HS-5 (cell line): ENCODE results near the gene DCP1B.
A peak's percentile ranks its signal among the peaks of the same experiment; 100 is the strongest.
"Not testable (repeated sequence)": the region's sequence is repeated elsewhere in the genome, so short reads cannot be mapped to it uniquely, and the experiment has no call there.

Source experiments
- DNase-seq: peaks from one replicate; pipeline ENCODE4 v3.0.0-alpha.2; 2012; ENCODE audit warnings: low read depth

The DCP1B gene

DNA sequence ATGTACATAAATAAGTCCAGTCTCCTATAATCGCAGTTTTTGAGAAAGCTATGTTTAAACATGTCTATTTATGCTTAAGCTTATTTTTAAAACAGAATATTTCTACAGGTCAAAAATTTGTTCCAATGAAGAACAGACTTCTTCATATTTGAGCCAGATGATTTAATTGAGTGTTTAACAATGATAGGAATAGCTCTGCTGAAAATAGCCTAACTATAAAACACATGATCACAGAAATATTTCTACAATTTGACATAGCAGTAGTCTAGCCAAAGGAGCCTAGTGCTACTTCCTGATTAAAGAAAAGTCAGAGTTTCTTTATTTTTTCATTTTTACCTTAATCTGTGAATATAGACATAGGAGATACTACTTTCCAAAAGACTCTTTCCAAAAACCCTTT lies 29.4 kb downstream of the DCP1B start:
- DNase-seq: no peak

DNA sequence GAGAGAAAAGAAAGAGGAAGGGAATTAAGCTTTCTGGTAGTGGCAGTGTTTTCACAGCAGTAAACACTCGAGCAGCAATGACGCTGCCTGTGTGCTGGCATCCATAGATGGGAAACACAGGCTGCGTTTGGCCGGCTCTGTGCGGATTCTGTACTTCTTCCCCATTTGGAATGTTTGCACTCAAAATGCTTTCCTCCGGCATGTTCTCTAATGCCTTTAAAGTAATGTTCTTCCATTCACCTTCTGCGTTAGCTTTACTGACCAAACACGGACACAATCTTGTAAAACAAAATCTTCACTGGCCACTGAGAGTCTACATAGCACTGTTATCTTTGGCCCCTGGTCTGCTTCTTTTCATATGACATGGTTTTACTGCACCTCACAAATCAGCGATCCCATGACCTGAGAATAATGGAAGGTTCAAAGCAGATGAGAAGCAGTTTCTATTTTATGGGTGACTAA lies 31.4 kb downstream of the DCP1B start:
- no peak for DNase-seq

DNA sequence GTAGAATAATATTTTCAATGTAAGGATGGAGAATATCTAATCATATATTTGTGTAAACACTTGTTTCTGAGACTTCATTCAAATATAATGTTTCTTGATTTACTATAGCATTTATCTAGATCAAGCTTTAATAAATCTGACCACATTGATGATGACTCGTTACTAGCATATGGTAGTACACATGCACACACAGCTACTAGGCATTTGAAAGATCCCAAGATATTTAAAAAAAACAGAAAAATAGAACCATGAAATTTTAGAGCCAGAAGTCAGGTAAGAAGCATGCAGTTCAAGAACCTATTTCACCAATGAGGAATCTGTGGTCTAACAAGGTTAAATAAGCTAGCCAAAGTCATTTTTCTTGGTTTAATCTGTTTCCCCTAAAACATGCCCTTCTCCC lies 32.0 kb downstream of the DCP1B start:
- DNase-seq: peak; percentile 44

DNA sequence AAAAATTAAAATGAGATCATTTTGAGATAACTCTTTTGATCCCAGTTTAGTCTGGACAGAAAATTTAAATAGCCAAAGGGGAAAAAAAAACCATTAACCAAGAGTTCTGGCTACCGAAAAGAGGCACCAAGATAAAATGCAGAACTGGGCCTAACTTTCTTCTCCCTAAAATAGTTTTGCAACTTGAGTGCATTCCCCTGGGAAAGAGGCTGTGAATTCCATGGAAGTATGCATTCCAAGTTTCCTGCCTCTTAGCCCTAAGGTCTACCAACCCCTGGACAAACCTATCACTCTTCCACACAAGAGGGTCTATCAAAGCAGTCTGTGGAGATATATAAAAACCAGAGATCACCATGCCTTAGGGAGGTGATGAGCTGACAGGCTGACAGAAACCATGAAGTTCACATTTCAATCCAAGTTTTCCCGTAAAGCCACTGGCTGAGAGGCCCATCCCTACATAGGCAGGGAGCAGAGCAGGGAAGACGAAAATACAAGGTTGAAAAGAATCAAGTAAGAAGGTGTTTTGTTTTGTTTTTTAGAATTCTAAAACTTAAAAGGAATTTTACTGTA lies 33.8 kb downstream of the DCP1B start:
- no peak for DNase-seq

DNA sequence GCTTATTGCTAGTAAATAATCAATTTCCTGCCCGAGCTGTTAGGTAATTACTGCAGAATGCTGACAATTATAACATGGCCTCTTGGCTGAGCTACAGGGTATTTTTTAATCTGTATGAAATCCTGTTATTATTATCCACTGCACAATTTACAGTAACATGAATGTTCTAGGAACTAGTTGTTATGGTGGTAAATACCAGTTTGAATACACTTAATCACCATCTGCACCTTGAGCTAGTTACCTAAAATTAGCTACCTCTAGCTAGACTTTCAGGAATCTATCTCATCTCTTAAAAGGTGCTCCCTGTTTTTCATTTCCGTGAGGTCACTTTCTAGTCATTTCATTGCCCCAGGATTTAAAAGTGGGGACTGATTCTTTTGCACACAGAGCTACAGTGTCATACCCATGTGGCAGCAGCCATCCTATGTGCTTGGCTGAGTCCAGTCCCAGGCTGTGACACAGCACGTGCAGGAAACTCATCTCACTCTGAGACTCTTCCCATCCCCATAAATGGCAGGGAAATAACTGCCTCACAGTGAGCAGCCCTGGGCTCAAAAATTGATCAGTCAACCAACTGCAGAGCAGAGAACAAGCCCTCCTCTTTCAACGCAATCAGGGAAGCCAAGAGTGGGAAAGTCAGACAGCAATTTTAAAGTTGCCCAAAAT lies 37.6 kb downstream of the DCP1B start:
- no peak for DNase-seq

DNA sequence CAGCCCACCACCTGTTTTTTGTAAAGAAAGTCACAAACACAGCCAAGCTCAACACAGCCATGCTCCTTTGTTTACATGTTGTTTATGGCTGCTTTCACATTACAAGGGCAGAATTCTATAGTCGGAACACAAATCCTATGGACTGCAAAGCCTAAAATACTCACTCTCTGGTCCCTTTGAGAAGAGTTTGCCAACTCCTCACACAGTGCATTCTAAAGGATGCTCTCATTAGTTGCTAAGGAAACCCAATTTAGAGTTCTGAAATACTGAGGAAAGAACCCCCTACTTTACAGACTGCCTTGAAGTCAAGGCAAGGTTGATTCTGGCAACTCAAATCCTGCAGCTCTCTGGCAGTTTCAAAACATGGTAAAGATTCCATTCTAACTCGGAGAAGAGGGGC lies 38.3 kb downstream of the DCP1B start:
- DNase-seq: no peak

DNA sequence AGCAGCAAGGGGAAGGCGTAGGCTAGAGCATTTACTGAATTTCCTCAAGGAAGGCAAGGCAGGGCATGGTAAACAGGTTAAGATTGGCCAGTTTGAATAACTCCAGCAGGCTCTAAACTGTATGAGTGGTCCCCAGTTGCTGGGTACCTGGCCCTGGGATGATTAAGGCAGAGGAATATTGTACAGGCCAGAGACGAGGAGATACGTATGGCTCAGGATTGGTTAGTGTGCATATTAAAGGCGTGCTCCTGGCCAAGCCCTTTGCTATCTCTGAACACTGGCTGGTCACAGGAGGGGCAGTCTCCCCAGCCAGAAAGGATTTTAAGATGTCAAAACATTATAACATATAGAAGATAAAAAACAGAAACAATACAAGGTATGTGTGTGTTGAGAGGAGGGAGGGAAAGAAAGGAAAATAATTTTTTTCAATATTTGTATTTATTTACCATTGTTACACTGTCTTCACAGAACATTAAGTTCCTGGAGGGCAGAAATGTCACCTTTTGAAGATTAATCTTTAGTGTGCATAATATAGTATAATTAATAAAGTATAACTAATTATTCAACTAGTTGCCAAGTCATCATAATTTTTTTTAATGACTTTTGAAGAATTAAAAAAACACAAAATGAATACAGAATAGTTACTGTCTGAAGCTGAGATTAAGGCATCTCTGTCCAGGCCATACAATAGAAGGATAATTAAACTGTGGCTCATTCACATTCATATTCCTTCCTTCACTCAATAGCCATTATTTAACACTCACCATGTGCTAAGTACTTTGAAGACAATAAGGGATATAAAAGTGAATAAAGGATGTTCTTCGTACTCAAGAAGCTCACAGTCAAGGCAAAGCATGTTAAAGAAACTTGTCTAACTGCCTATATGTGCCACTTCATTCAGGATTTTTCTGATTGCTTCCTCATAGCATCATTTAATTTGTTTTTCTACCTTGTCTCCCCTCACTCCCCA lies 41.9 kb downstream of the DCP1B start:
- DNase-seq: no peak

DNA sequence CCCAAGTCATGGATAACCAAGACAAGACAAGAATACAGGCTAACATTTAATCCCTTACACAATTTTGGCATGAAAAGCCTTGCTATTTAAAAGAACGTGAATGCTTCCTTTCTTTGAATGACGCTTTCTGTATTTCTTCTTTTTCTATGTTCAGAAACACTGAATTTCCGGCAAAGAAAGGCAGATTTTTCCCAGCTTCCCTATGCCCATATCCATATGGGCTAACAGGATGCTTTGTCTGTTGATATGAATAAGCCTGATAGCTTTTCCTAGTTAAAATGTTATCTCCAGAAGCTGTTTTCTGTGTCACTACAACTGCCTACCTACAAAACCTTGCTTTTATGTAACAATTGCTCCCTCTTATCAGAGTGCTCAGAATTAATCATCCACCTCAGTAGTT lies 47.5 kb downstream of the DCP1B start:
- no peak for DNase-seq

DNA sequence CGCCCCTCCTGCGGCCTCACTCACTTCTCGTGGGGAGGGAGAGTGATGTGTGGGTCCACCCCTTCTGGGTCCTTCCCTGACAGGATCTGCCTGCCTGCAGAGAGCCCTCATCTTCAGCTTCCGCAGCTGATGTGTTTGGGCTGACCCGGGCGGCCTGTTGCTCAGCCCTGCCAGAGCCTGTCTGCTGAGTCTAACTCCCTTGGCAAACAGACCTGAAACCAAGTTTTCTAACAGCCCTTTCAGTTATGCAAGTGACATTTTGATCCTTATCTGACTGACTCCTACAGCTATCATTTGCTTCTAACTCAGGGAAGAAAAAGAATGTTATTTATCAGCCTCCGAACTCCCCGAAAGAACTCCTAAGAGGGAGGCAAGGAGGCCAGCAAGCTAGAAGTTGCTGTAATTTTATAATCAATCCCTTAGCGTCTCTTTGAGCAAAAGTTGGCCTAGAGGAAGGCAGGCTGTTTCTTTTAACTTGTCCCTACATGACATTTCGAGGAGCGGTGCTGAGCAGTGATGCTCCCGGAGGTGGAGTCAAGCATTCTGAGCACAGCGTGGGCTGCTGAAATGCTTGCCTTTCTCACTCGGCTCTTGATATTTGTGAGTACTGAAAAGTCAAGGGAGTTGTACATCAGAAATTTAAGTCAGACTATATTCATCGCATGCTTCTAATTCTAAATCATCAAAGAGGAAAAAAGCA lies 54.3 kb downstream of the DCP1B start:
- no peak for DNase-seq

DNA sequence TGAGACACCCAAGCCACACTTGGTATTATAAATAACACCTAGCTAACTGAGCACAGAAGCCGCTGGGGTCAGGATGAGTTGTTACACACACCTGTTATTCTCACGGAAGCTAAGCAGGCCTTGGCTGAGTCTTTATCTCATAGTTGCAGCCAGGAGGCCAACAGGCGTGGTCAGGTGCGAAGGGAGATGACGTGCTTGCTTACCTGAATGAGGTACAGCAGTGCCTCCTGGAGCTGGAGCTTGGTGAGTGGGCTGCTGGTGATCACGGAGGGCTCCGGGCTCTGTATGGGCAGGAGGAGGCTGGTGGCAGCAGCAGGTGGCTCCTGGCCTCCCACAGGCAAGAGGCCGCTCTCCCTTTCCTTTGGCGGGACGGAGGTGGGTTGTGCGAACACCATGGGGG lies 55.4 kb downstream of the DCP1B start:
- no peak for DNase-seq

DNA sequence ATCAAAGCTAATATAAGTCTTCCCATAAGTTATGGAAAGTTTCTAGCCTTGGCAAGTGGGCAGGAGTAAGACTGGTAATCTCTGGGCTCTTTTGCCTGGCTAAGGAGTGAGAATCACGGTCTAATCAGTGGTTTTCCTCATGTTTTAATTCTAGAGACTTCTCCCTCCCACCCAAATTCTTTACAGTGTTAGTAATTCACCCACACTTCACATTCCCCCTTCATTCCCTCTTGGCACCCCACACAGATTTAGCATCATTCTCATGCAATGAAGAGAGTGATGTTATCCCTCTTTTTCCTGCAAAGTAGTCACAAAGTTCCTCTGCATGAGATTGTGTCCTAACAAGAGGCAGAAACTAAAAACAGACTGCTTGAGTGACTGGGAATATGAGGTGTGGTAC lies 57.2 kb downstream of the DCP1B start:
- no peak for DNase-seq

DNA sequence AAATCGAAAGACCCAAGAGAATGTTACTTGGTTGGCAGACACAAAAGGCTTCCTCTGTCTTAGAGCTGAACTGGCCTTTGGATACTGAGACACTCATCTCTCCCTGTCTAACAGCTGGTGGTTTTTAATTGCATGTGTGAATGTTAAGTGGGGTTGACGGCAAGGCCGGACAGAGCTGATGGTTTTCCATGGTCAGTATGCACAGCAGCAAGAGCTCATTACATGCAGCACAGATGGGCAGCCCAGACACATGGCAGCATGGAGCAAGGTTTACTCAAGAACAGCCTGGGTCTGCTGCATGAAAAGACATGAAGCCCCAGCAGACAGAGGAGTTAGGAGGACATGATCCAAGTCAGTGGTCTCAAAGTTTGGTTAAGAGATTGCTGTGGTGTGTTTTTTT lies 58.0 kb downstream of the DCP1B start:
- no peak for DNase-seq

DNA sequence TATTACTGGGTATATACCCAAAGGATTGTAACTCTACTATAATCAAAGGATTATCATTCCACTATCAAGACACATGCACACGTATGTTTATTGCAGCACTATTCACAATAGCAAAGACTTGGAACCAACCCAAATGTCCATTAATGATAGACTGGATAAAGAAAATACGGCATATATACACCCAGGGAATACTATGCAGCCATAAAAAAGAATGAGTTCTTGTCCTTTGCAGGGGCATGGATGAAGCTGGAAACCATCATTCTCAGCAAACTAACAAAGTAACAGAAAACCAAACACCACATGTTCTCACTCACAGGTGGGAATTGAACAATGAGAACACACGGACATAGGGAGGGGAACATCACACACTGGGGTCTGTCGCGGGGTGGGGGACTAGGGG lies 58.8 kb downstream of the DCP1B start:
- DNase-seq: not testable (repeated sequence)

DNA sequence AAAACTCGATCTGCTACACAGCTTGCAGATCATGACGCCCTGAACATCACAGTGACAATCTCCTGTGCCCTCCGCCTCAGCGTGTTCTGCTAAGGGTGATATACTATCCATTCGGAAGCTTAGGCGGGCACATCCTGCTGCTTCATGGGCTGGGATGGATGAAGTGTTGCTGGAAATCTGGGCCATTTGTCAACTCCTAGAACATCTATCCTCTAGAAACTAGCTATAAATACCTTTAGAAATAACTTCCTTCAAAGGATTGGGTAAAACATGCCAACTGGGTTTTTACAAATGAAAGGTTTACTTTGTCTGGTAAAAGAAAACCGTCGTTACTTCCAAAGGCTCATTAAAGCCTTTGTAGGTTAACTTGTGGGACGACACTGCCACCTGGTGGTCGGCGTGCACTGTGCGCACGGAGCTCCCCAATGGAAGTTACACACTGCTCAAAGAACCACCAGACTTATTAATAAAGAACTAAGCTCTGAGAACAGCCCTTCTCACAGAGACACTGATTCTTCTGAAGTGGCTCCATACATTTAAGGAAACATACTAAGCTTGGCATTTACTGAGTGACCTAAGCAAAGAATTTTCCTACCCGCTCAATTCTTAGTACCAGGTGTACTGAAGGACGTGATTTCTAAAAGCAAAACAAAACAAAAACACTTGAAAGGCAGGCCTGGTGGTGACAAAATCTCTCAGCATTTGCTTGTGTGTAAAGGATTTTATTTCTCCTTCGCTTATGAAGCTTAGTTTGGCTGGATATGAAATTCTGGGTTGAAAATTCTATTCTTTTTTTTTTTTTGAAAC lies 64.3 kb downstream of the DCP1B start:
- DNase-seq: peak; percentile 37

DNA sequence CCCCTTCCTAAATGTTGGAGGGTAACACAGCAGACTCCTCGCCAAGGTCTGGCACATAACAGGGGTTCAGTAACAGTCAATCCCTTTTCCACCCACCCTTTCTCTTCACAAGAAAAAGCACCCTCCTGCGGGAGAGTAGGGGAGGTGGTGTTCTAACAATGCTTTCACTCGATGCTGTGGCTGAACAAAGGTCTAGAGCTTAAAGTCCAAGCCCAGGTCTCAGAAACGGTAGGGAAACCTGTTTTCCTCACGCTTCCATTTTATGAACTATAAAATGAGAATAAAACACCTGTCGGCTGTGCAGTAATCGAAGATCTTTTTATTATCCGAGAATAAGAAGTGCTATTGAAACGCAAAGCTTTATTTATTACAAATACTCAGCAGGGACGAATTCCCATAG lies 64.9 kb downstream of the DCP1B start:
- no peak for DNase-seq

DNA sequence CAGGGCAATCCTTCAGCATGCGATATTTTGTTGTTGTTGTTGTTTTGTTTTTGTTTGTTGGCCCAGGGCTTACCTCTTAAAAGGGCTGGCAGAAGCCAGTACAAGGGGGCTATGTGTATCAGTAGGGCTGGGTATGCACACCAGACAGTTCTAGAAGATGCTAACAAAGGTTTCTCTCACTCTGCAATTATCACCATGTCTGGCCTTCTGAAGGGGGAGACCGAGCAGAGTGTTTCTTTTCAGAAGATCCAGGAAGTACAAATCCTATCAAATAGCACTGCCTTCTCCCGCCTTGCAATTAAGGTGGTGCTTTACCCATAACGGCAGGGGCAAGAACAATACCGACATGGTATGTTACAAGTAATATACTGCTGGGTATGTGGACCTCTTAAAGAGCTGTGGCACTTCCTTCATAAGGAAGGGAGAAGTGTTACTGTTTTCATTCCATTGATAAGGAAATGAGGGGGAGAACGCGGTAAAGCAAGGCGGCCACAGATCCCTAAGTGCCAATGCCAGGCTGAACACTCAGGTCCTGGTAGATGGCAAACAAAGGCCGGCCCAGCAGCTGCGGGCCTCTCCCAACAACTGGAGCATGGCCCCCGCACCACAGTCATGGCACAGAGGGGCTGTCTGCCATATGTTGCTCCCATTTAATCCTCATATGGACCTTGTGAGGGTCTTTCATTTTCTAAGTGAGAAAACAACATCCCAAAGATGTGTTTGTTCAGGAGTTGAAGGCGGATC lies 66.6 kb downstream of the DCP1B start:
- DNase-seq: no peak

DNA sequence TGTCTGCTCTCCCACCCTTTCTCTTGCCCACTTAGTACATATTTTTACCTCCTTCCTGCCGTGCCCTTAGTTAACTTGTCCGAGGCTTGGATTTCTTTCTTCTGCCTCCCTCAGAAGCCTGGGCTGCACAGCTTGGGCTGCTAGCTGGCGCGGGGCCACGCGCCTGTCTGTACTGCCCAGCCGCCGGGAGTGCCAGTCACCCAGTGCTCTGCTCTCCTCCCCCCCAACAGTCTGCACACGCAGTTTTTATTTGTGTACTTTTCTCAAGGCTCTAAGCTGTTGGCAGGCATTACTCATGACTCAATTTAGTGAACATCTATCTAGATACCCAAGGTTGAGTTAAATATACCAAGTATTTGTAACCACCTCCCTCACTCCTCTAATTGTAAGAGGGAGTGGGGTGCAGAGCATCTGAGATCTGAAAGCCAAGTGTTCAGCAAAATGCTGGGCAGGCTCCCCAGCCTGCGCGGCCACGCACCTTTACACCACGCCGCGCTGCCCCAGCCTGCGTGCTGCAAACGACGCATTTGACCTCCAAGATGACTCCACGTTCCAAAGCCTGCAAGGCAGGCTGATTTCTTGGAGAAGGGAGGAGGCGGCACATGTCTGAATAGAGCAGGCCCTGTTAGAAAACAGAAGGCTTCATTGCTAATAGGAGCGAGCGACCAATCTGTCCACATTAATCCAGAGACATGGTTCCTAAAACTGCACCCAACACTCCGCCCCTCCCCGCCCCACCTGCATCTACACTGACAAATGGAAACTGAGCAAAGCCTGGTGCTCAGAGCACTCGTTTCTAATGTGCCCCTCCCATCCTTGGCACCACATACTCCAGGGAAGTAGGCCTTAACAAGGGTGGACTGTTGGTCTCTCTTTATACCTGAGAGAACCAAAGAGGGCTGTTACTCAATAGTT lies 67.6 kb downstream of the DCP1B start:
- no peak for DNase-seq

DNA sequence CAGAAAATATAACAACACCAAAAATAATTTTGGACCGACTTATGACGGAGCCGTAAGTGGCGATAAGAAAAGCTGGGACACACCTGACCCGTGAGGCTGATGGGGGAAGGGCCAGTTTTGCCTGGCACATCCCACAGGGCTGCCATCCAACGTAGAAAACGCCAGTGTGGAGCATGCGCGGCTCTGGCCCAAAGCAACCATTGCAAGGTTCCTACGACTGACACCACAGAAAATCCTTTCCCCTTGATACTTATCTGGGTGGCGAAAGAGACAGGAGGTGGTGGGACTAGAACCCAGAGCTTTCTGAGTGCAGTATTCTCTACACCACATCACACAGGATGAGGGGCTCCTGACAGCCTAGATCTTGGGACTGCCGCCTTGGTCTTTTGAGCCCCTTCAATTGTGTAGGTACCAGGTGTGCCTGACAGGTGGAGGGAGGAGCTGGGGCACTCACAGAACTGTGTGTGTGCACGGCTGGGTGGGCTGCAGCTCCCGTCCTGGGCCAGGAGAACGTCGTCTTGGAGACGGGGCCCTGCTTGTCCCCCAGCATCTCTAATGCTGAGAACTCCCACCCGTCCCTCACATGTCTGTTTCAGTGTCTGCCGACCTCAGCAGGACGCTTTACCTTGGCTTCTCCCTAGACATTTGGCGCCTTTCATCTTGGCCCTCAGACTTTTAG lies 68.4 kb downstream of the DCP1B start:
- DNase-seq: no peak

DNA sequence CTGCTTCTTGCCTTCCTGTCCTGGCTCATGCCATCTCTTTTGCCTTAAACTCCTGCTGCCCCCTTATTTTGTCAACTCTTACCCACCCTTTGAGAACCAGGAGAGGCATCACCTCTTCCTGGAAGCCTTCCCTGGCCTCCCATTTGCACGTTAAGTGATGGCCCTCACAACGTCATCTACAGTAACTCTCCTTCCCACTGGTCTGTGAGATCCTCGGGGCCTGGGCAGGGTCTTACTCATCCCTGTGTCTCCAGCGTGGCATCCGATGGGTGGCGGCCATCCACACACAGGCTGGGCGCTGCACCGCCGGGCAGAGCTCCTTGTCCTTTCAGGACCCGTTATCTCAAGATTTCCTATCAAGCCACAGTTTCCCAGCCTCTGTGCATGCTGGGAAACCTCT lies 69.0 kb downstream of the DCP1B start:
- DNase-seq: no peak
